RWPE1 (cell line): ENCODE data around the gene ANKRD31.

Experiments
- CTCF ChIA-PET: fragments of 350-600 bp; sonication (Branson Sonifier 250); formaldehyde crosslinking; extraction: SDS; loops from one replicate; lab custom pipeline; 2021; lab: Yijun Ruan, JAX
- POLR2A ChIA-PET: fragments of 400-600 bp; formaldehyde crosslinking; extraction: SDS; loops from one replicate; lab custom pipeline; 2020; ENCODE audit warnings: antibody characterized with exemption; ENCODE audit not compliant: low non-redundant PET; lab: Yijun Ruan, JAX
- DNase-seq: peaks from one replicate; pipeline ENCODE4 v3.0.0; 2012; ENCODE audit warnings: low spot score
- H3K27ac ChIP-seq: fragments of 450-650 bp; 2 replicates; pipeline ENCODE4 v1.5.1; 2017
- TF ChIP-seq, protein P1 (sequence below): fragments of 450-650 bp; conservative IDR thresholded peaks from 2 replicates; pipeline ENCODE4 v1.5.1; 2017; ENCODE audit warnings: low read depth, mild to moderate bottlenecking

The ANKRD31 gene, protein sequence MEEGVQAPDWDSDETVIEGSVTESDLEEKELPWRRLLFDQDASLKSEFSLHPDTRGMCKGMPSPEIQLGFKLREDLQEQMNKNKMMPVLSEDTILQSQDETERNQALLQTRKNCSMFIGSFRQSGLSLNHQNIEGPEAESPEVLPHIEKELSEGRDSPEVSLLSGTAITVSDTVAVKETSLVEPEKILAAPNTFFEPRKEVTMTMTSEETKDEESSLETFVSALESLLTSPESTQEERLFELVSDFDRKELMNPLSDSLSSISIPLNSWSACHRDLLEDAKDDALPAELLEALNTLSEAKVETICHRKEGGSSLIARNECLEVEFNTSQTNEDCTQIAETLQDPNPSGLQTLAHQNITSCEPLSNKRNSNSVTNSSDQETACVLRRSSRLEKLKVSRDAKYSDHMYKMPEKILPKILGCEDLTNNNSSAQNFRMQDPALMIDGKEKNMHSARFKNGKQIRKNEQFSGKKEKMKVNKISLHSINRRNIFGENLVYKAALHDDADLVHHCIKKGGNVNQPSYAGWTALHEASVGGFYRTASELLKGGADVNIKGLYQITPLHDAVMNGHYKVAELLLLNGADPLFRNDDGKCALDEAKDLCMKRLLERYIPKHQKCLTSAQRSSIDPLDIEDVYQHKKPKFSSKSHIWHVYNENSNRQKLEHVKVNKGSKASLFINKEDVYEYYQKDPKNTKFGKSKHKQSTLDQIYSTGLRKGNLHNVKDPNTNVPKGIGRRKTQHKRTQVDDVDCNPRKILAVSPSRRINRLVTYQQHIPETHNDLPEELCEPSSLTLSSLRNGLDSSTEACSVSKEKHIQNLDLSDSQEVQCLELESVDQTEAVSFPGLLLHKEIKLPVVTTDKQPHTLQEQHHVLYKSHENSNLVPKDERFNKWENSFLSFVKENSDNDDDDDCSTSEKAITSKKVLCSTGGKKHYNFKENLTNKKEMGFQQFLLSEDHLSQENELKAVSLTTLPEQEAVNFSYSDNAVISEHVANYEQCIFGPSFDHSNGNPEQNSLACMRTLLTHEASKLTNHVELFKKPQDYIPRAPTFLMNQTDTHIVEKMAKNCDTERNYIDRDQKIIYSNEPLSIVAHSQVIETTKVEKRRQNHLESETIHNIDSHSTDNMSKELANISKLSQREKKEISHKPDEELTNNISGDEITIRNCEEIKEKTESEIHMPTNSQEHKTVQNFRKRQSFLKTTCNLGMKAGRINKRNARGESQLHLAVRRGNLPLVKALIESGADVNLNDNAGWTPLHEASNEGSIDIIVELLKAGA (N-terminal part only)

DNA sequence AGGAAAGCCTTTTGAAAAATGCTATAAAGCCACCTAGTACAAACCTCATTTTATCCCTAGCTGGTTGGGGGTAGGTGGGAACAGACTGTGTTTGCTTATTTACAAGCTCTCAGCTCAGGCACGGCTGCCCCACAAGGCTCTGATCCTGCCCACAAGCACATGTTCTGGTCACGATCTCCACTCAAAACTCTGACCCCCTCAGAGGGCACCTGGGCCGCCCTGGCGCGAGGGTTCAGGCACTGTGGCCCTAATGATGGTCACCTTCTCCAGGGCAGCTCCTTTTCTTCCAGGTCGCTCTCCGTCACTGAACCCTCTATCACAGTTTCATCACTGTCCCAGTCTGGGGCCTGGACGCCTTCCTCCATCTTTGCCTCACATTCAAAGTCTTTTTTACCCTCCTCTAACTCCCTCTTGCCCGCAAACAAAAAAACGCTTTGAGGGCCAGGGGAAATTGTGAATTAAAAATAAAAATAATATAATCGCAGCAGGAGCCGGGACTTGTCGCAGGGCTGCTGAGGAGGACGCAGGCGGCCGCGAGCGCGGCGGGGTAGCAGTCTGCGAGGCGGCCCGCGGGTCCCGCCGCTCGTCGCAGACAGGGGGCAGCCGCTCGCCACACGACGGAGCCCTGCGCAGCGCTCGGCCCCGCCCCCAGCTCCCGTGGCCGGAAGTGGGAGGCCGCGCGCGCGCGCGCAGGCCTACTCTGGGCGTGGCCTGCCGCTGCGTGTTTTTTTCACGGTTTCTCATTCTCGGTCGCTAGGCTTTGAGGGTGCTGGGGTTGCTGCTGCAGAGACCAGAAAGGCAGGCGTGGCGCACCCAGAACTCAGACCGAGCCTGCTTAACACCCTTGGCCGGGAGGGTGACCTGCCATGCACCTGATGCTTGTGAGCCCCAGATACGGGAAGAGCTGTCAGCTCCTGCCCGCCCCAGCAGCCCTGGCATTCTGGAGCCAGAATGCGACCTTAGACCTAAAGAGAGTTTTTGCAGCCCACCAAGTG, at the start of gene ANKRD31:
Gene ANKRD31 (minus strand): TSS at position 557 of the 995 bp plus-strand sequence. CDS start 192 bp downstream, at position 365.
- DNase-seq: peak; percentile 92
- TF ChIP-seq, protein P1, sequence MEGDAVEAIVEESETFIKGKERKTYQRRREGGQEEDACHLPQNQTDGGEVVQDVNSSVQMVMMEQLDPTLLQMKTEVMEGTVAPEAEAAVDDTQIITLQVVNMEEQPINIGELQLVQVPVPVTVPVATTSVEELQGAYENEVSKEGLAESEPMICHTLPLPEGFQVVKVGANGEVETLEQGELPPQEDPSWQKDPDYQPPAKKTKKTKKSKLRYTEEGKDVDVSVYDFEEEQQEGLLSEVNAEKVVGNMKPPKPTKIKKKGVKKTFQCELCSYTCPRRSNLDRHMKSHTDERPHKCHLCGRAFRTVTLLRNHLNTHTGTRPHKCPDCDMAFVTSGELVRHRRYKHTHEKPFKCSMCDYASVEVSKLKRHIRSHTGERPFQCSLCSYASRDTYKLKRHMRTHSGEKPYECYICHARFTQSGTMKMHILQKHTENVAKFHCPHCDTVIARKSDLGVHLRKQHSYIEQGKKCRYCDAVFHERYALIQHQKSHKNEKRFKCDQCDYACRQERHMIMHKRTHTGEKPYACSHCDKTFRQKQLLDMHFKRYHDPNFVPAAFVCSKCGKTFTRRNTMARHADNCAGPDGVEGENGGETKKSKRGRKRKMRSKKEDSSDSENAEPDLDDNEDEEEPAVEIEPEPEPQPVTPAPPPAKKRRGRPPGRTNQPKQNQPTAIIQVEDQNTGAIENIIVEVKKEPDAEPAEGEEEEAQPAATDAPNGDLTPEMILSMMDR: peak; percentile 99
- POLR2A ChIA-PET: interaction anchor here (0.5 to 1.0 kb wide), 6 partner anchors 26 to 183 kb away, joined by 3 to 14 read pairs (median 4); partner anchors contain the start of gene HMGCR
- CTCF ChIA-PET: interaction anchor here (0.5 to 2.0 kb wide), 15 partner anchors 13 to 545 kb away, joined by 3 to 9 read pairs (median 4); partner anchors contain the start of gene HMGCR
- H3K27ac ChIP-seq: peak within 1 kb of the TSS; percentile 64

DNA sequence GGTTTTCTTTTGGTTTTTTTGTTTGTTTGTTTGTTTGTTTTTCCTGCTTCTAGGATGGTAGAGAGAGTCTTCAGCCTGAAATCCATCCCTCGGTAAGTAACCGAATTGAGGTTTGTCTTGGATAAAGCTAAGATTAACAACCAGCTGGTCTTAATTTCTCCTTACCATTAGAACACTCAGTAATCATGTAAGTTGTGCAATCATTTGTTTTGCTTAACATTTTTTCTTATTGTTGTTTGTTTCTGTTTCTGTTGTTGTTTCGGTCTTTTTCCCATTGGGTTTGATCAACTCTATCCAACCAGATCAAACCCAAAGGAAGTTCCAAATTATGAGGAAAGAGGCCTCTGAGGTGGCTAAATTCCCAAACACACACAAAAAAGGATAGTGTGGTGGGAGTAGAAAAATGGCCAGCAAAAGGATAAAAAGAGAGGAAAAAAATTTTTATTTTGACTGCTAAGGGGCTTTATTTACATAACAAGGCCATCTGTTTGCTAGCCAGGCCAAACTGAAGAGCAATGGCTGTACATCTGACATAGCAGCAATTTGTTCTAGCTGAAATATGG, 49.6 kb upstream of the ANKRD31 start:
- no peak for DNase-seq
- TF ChIP-seq, protein P1: no peak
- ChIA-PET POLR2A (no interaction called here), CTCF (interaction anchor here (0.7 to 0.9 kb wide), 4 partner anchors 38 to 1822 kb away, joined by 3 to 7 read pairs (median 4); no protein-coding TSS in a partner anchor)
- H3K27ac ChIP-seq: no peak overlapping the region

DNA sequence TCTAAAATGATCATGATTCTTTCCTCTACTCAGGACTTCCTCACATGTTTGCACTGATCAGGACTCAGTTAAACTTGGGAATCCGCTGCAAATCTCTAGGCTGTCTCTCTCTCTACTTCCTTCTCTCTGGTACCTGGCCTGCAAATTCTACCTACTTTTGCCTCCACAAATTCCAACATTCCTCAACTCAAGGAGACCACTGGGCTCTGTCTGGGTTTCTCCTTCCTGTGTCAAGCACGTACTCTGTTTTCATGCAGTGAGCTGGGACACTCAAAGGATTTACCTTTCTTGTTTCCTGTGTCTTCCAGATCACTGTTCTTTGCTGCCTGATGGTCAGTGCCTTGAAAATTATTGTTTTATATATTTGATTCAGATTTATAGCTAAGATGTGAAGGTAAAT, 45.9 kb upstream of the ANKRD31 start:
- H3K27ac ChIP-seq: no peak overlapping the region
- ChIA-PET POLR2A (no interaction called here), CTCF (no interaction called here)
- TF ChIP-seq, protein P1: no peak
- no peak for DNase-seq

DNA sequence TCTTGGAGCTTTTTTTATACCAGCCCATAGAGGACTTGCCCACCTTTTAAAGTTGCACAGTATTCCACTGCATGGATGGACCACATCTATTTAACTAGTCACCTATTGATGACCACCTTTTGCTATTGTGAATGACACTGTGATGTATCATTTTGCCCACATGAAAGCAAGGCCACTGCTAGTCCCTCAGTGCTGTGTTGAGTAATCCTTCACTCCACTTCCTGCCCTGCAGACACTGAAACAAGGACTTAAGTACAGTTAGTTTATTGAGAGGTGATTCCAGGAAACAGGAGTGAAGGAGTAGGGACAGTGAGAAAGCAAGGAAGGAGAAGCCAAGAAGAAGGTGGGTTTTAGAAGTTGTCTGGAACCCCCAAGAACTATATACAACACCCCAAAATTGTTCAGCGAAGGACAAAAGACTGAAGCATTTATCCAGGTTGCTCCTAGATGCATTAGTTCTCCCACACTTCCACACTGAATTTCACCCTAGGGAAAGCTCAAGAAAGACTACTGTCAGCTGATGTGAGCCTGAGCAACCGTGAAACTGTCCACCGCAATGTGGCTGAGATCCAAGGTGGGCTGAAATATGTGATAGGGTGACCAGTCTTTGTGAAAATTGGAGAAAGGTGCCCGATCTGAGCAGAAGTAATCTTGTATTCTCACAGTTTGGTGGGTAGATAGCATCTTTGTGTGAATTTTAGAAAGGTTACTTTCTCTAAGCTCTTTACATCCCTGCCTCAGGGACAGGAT, 45.2 kb upstream of the ANKRD31 start:
- CTCF ChIA-PET: no interaction called here
- TF ChIP-seq, protein P1: no peak
- no peak overlapping the region for H3K27ac ChIP-seq
- POLR2A ChIA-PET: interaction anchor here (0.5 kb wide), 1 partner anchor 55 kb away, joined by 3 read pairs; the partner anchor contains the start of gene HMGCR
- DNase-seq: no peak

DNA sequence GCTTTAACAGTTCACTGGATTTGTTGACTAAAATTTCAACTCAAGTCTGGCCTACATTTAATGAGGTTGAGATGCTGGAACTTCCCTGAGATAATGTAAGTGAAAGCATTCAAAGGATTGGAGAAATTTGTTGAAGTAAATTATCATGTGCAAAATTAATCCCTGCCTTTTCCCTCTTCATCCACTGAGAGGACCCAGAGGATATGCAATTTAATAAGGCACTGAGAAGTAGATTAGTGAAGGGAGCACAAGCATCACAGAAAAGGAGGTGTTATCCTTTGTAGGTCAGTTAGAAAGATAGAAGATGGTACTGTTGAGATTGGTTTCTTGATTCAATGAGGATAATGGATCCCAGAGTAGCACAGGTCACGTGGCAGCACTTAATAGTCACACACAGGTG, 42.6 kb upstream of the ANKRD31 start:
- TF ChIP-seq, protein P1: 0 out of 2 replicates have a peak, but pooled peaks have one; percentile 17
- no peak overlapping the region for H3K27ac ChIP-seq
- CTCF ChIA-PET: interaction anchor here (0.6 to 1.1 kb wide), 2 partner anchors 51 to 1809 kb away, joined by 3 to 7 read pairs; no protein-coding TSS in a partner anchor
- DNase-seq: no peak
- POLR2A ChIA-PET: no interaction called here
